Stimulated activated CD8-positive, alpha-beta memory T cell treated with anti-CD3 and anti-CD28 coated beads, Interleukin-12 subunit alpha, Interleukin-12 subunit beta, amount 100 ng/mL, for 24 hours (primary cell): Measurements from ENCODE around the gene BMP3.

Experiments used
- DNase-seq: peaks from one replicate; pipeline ENCODE4 v3.0.0-alpha.2; 2020; ENCODE audit errors: extremely low read depth

BMP3 gene

GRCh38 chr4:81106150-81106549 lies 75.6 kb downstream of the BMP3 start:
- no peak for DNase-seq
